GM10248 (cell line): ENCODE data around the gene DLK1.

Source experiments
- CTCF ChIA-PET: fragments of 300-600 bp; sonication (Branson Sonifier 250); formaldehyde crosslinking; extraction: SDS; loops from one replicate; lab custom pipeline; 2021; ENCODE audit warnings: antibody characterized with exemption; lab: Yijun Ruan, JAX
- POLR2A ChIA-PET: fragments of 350-650 bp; sonication (Branson Sonifier 250); formaldehyde crosslinking; extraction: SDS; loops from one replicate; lab custom pipeline; 2020; ENCODE audit warnings: antibody characterized with exemption; lab: Yijun Ruan, JAX
- DNase-seq: peaks from one replicate; pipeline ENCODE4 v3.0.0; 2012; ENCODE audit errors: extremely low spot score
- CTCF ChIP-seq: IDR thresholded peaks from 2 replicates; pipeline ENCODE4 v1.5.1; 2012; ENCODE audit warnings: mild to moderate bottlenecking, low read depth; ENCODE audit errors: extremely low read depth, missing control alignments, control extremely low read depth

Gene DLK1

DNA sequence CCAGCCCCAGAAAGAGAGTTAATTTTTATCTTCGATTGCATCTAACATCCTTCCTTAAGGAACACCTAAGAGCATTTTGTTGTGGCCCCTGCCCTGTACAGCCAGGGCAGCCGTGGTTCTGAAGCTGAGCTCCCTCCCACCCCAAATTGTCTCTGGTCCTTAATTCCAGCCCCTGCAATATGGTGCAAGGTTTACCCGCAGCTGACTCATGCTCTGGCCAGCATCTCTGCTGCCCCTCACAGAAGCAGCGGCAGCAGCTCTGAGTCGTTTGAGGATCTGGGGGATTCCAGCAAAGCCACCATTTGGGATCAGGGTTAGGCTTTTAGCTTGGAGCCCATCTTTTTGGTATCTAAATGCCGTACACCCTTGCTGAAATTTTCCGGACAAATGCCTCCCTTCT, 3.3 kb downstream of the DLK1 start:
- DNase-seq: no peak
- POLR2A ChIA-PET: no interaction called here
- no peak for TF ChIP-seq CTCF
- CTCF ChIA-PET: interaction anchor here (1.4 kb wide), 1 partner anchor 25 kb away, joined by 3 read pairs; no protein-coding TSS in a partner anchor

GRCh38 chr14:100730581-100730980, 3.9 kb downstream of the DLK1 start:
- no peak for DNase-seq
- ChIA-PET CTCF (interaction anchor here (1.3 to 1.4 kb wide), 2 partner anchors 10 to 24 kb away, joined by 3 to 5 read pairs; no protein-coding TSS in a partner anchor), POLR2A (no interaction called here)
- TF ChIP-seq CTCF: no peak

DNA sequence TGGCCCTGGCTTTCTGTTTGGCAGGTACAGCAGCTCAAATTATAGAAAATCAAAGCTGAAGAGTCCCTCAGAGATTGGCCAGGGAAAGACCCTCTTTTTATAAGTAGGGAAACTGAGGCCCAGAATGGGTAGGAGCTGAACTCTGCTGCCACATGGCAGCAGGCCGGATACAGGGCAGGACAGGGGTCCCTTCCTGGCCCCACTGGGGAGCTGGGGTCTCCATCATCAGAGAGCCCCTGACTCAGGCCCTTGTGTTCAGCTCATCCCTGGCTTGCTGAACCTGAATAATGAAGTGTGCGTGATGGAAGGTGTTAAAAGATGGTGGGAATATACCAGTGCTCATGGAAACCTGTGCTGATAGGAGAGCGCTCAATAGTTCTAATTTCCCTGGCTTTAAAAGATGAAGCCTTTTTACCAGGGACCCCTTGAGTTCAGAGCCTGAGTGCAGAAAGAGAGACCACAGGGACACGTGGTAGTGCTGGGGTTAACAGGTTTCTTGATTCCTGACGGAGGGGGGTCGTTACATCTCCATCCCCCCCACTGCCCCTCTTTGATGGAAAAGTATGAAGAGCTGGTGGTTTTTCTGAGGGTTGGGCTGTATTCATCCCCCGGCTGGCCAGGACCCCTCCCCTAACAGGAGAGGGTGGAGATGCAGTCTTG, 4.4 kb downstream of the DLK1 start:
- CTCF ChIA-PET: interaction anchor here (1.3 to 1.4 kb wide), 2 partner anchors 9 to 23 kb away, joined by 3 to 5 read pairs; no protein-coding TSS in a partner anchor
- DNase-seq: no peak
- no peak for TF ChIP-seq CTCF
- POLR2A ChIA-PET: no interaction called here

DNA sequence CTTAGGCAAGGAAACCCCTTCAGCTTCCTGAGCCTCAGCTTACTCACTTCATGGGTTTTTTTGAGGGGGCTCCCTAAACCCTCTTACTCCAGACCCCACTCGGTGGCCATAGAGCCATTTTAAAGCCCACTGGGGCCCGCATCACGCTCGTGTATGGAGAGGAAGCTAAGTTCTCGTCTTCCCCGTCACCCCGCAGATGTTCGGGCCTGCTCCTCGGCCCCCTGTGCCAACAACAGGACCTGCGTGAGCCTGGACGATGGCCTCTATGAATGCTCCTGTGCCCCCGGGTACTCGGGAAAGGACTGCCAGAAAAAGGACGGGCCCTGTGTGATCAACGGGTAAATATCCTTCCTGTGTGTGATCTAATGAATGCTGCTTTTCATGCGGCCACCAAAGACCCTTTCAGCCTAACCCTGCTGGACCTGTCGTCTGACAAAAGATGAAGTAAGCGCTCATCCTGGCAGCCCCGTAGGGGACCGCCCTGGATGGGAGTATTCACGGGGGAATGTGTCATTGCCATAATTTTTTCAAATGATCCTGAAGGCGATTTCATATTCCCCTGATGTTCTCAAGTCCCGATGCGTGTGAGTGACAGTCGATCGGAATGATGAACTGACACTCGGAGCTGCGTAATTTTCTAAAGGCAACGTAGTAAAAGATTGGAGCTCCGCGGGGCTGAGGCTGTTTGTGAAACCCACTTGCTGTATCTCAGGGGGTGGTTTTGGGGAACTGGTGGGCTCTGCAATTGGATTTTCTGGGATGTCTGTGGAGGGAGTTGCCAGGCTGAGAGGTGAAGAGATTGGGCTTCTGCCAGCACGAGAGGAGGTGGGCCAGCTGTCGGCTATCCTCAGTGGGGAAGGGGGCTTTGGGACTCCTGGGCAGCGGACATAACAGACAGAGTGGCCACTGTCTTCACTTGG, 5.4 kb downstream of the DLK1 start:
- no peak for TF ChIP-seq CTCF
- POLR2A ChIA-PET: no interaction called here
- CTCF ChIA-PET: interaction anchor here (1.3 kb wide), 1 partner anchor 8 kb away, joined by 5 read pairs; no protein-coding TSS in a partner anchor
- no peak for DNase-seq

GRCh38 chr14:100732766-100733100, 6.0 kb downstream of the DLK1 start:
- TF ChIP-seq CTCF: no peak
- ChIA-PET POLR2A (no interaction called here), CTCF (no interaction called here)
- no peak for DNase-seq

- ChIA-PET POLR2A (no interaction called here), CTCF (no interaction called here)
- no peak for DNase-seq
- TF ChIP-seq CTCF: no peak
Measured at GRCh38 chr14:100733152-100733850, 6.6 kb downstream of the DLK1 start.
